Thymus (tissue), 14 donors: Measurements from ENCODE around the gene CSNK1A1. TPM values are rescaled to one million over a fixed set of nuclear protein-coding genes. Genes with fewer than 3 reads are reported as not detected.
A peak's percentile ranks its signal among the peaks of the same experiment; 100 is the strongest.
"Not testable (repeated sequence)": the region's sequence is repeated elsewhere in the genome, so short reads cannot be mapped to it uniquely, and the experiment has no call there.

Source experiments
- DNase-seq, 9 donors: peaks; one replicate each; pipeline ENCODE4 v3.0.0-alpha.2; 2013; ENCODE audit warnings: low spot score in 9 of 9, low read depth in 6 of 9, missing footprints in 1 of 9
- H3K27ac ChIP-seq, 2 donors: one replicate each; pipeline ENCODE4 v1.5.1; 2013; ENCODE audit warnings: control low read depth in 1 of 2, low read depth in 1 of 2, low read length in 1 of 2, mild to moderate bottlenecking in 1 of 2, moderate library complexity in 1 of 2
- H3K27me3 ChIP-seq, 2 donors: one replicate each; pipeline ENCODE4 v1.5.1; 2013; ENCODE audit warnings: low read length in 1 of 2; ENCODE audit not compliant: control insufficient read depth in 2 of 2, insufficient read depth in 1 of 2
- H3K36me3 ChIP-seq, 2 donors: one replicate each; pipeline ENCODE4 v1.5.1; 2013; ENCODE audit warnings: low read length in 1 of 2, mild to moderate bottlenecking in 1 of 2, moderate library complexity in 1 of 2; ENCODE audit not compliant: control insufficient read depth in 2 of 2, insufficient read depth in 2 of 2
- H3K4me1 ChIP-seq, 2 donors: one replicate each; pipeline ENCODE4 v1.5.1; 2013; ENCODE audit warnings: low read length in 2 of 2; ENCODE audit not compliant: control insufficient read depth in 2 of 2, insufficient read depth in 2 of 2
- H3K4me3 ChIP-seq, 2 donors: one replicate each; pipeline ENCODE4 v1.5.1; 2013; ENCODE audit warnings: low read length in 2 of 2, control low read depth in 1 of 2, mild to moderate bottlenecking in 1 of 2
- H3K9me3 ChIP-seq, 2 donors: one replicate each; pipeline ENCODE4 v1.5.1; 2013; ENCODE audit warnings: low read length in 1 of 2, mild to moderate bottlenecking in 1 of 2; ENCODE audit not compliant: control insufficient read depth in 2 of 2, insufficient read depth in 1 of 2
- WGBS: extraction: QIAGEN DNeasy Blood & Tissue Kit; methylation state at CpG from one replicate; pipeline ENCODE4 v1.1.7; 2013; 5-methylcytosine and 5-hydroxymethylcytosine counted together
- long read RNA-seq, 10 donors: transcript quantifications; one replicate each; lab custom pipeline, GENCODE V29; 2026
- polyA plus RNA-seq: library from polyadenylated mRNA; stranded (reverse); fragments of 200-250 nt; gene quantifications from one replicate; pipeline ENCODE4 v1.2.3, GENCODE V29; 2013
- total RNA-seq: library from RNA; stranded (reverse); fragments of 120-200 nt; gene quantifications from one replicate; pipeline ENCODE4 v1.2.4, GENCODE V29; 2013
- donor health status: healthy.

The CSNK1A1 gene
- total RNA-seq (171 TPM), polyA plus RNA-seq (91.6 TPM)
- long read RNA-seq, donor 1, full-length matches to known transcripts, result 9 of 9 reads
- long read RNA-seq, donor 1, partial matches to known transcripts, result 0 of 9 reads
- long read RNA-seq, donor 1, other reads (novel, unspliced or antisense), result 0 of 9 reads
- long read RNA-seq, donor 2, result 0 reads
- long read RNA-seq, donor 3, full-length matches to known transcripts, result 36 of 51 reads
- long read RNA-seq, donor 3, partial matches to known transcripts, result 15 of 51 reads
- long read RNA-seq, donor 3, other reads (novel, unspliced or antisense), result 0 of 51 reads
- long read RNA-seq, donor 4, full-length matches to known transcripts, result 17 of 17 reads
- long read RNA-seq, donor 4, partial matches to known transcripts, result 0 of 17 reads
- long read RNA-seq, donor 4, other reads (novel, unspliced or antisense), result 0 of 17 reads
- long read RNA-seq, donor 5, full-length matches to known transcripts, result 42 of 71 reads
- long read RNA-seq, donor 5, partial matches to known transcripts, result 29 of 71 reads
- long read RNA-seq, donor 5, other reads (novel, unspliced or antisense), result 0 of 71 reads
- long read RNA-seq, donor 6, full-length matches to known transcripts, result 22 of 27 reads
- long read RNA-seq, donor 6, partial matches to known transcripts, result 5 of 27 reads
- long read RNA-seq, donor 6, other reads (novel, unspliced or antisense), result 0 of 27 reads
- long read RNA-seq, donor 7, full-length matches to known transcripts, result 29 of 42 reads
- long read RNA-seq, donor 7, partial matches to known transcripts, result 13 of 42 reads
- long read RNA-seq, donor 7, other reads (novel, unspliced or antisense), result 0 of 42 reads
- long read RNA-seq, donor 8, full-length matches to known transcripts, result 13 of 24 reads
- long read RNA-seq, donor 8, partial matches to known transcripts, result 11 of 24 reads
- long read RNA-seq, donor 8, other reads (novel, unspliced or antisense), result 0 of 24 reads
- long read RNA-seq, donor 9, full-length matches to known transcripts, result 15 of 20 reads
- long read RNA-seq, donor 9, partial matches to known transcripts, result 5 of 20 reads
- long read RNA-seq, donor 9, other reads (novel, unspliced or antisense), result 0 of 20 reads
- long read RNA-seq, donor 10, full-length matches to known transcripts, result 18 of 33 reads
- long read RNA-seq, donor 10, partial matches to known transcripts, result 15 of 33 reads
- long read RNA-seq, donor 10, other reads (novel, unspliced or antisense), result 0 of 33 reads

GRCh38 chr5:149551227-149552037 lies at the start of gene CSNK1A1:
TSS of gene CSNK1A1 (minus strand) at chr5:149551439. CDS start at chr5:149550964, 475 bp downstream.
- Histone ChIP-seq H3K36me3 (peaks cover 9 to 26% of the 10 kb centered on the region in 2 donors), H3K4me3 (peak within 1 kb of the TSS; percentile 90 to 99), H3K9me3 (no peaks in the 10 kb centered on the region), H3K4me1 (peaks cover 7 to 16% of the 10 kb centered on the region in 2 donors), H3K27me3 (no peaks in the 10 kb centered on the region), H3K27ac (peak within 1 kb of the TSS; percentile 96 to 98)
- under 1% methylated on average over 67 of the region's 67 CpGs for WGBS
- peak; percentile 94 to 100 (median 98) for DNase-seq

GRCh38 chr5:149600932-149601331 lies 49.7 kb upstream of the CSNK1A1 start:
- Histone ChIP-seq H3K9me3 (no peaks in the 10 kb centered on the region), H3K4me3 (no peak overlapping the region), H3K36me3 (no peaks in the 10 kb centered on the region), H3K27me3 (no peaks in the 10 kb centered on the region), H3K27ac (no peak overlapping the region), H3K4me1 (no peaks in the 10 kb centered on the region)
- 94% methylated on average over 3 of the region's 3 CpGs for WGBS
- no peak for DNase-seq

- H3K36me3 ChIP-seq, result no peaks in the 10 kb centered on the region
Observed at GRCh38 chr5:149599375-149599774, 48.1 kb upstream of the CSNK1A1 start.

GRCh38 chr5:149598966-149599365 lies 47.7 kb upstream of the CSNK1A1 start:
- DNase-seq, result no peak
- Histone ChIP-seq H3K27ac (no peak overlapping the region), H3K4me3 (no peak overlapping the region), H3K4me1 (no peaks in the 10 kb centered on the region), H3K27me3 (no peaks in the 10 kb centered on the region), H3K36me3 (no peaks in the 10 kb centered on the region), H3K9me3 (no peaks in the 10 kb centered on the region)
- WGBS, result 95% methylated on average over 3 of the region's 3 CpGs

More at GRCh38 chr5:149599375-149599774, 48.1 kb upstream of the CSNK1A1 start:
- no peaks in the 10 kb centered on the region for H3K27me3 ChIP-seq
- DNase-seq, result no peak
- H3K9me3 ChIP-seq, result no peaks in the 10 kb centered on the region
- H3K27ac ChIP-seq, result no peak overlapping the region
- no peak overlapping the region for H3K4me3 ChIP-seq
- WGBS, result 96% methylated on average over 4 of the region's 4 CpGs
- H3K4me1 ChIP-seq, result no peaks in the 10 kb centered on the region

GRCh38 chr5:149598234-149598633 lies 47.0 kb upstream of the CSNK1A1 start:
- 98% methylated on average over 2 of the region's 2 CpGs for WGBS
- DNase-seq, H3K36me3 ChIP-seq, H3K4me3 ChIP-seq, H3K9me3 ChIP-seq, H3K27me3 ChIP-seq, H3K4me1 ChIP-seq, H3K27ac ChIP-seq: not testable (repeated sequence)

GRCh38 chr5:149597618-149598017 lies 46.4 kb upstream of the CSNK1A1 start:
- Histone ChIP-seq H3K36me3 (no peaks in the 10 kb centered on the region), H3K27me3 (no peaks in the 10 kb centered on the region), H3K4me1 (no peaks in the 10 kb centered on the region), H3K9me3 (no peaks in the 10 kb centered on the region), H3K4me3 (no peak overlapping the region), H3K27ac (no peak overlapping the region)
- no peak for DNase-seq
- 97% methylated on average over 7 of the region's 7 CpGs for WGBS

GRCh38 chr5:149596712-149597111 lies 45.5 kb upstream of the CSNK1A1 start:
- Histone ChIP-seq H3K27ac (no peak overlapping the region), H3K36me3 (no peaks in the 10 kb centered on the region), H3K27me3 (no peaks in the 10 kb centered on the region), H3K4me1 (no peaks in the 10 kb centered on the region), H3K9me3 (no peaks in the 10 kb centered on the region), H3K4me3 (no peak overlapping the region)
- DNase-seq, result no peak
- 93% methylated on average over 2 of the region's 2 CpGs for WGBS

- DNase-seq, H3K27ac ChIP-seq, H3K9me3 ChIP-seq, H3K4me3 ChIP-seq, H3K4me1 ChIP-seq, H3K36me3 ChIP-seq, H3K27me3 ChIP-seq: not testable (repeated sequence)
- WGBS, result 96% methylated on average over 3 of the region's 3 CpGs
Observed at GRCh38 chr5:149595105-149595504, 43.9 kb upstream of the CSNK1A1 start.
